Measurements from ENCODE around the gene TNFSF8.

DNA sequence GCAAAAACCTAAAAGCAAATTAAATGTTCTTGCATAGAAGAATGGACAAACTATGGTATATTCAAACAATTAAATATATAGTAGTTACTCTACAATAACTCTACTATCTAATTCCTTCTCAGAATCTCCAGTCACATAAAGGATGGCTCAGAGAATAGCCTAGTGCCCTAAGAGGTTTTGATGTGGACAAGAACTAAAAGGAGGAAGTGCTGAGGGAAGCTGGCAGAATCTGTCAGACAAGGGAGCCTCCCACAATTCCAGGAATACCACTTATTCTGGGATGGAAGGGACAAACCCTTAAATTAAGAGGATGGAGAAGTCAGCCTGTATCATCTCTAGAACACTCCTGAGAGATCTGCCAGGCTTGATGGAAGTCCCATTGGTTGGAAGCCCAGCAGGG lies 30.4 kb downstream of the TNFSF8 start:
- TF ChIP-seq EZH2phosphoT487 (IDR thresholded peaks at IDR 0.05; ENCODE audit: borderline replicate concordance, low read depth, low read length): no peak
- TF ChIP-seq, protein P1, sequence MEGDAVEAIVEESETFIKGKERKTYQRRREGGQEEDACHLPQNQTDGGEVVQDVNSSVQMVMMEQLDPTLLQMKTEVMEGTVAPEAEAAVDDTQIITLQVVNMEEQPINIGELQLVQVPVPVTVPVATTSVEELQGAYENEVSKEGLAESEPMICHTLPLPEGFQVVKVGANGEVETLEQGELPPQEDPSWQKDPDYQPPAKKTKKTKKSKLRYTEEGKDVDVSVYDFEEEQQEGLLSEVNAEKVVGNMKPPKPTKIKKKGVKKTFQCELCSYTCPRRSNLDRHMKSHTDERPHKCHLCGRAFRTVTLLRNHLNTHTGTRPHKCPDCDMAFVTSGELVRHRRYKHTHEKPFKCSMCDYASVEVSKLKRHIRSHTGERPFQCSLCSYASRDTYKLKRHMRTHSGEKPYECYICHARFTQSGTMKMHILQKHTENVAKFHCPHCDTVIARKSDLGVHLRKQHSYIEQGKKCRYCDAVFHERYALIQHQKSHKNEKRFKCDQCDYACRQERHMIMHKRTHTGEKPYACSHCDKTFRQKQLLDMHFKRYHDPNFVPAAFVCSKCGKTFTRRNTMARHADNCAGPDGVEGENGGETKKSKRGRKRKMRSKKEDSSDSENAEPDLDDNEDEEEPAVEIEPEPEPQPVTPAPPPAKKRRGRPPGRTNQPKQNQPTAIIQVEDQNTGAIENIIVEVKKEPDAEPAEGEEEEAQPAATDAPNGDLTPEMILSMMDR (conservative IDR thresholded peaks at IDR 0.05; ENCODE audit: low read length): no peak
